T-helper 9 cell (primary cell): ENCODE data around the gene PRKG1.
"Not testable (repeated sequence)": the region's sequence is repeated elsewhere in the genome, so short reads cannot be mapped to it uniquely, and the experiment has no call there.

Experiments
- DNase-seq: peaks from one replicate; pipeline ENCODE4 v3.0.0-alpha.2; 2020

Gene PRKG1

DNA sequence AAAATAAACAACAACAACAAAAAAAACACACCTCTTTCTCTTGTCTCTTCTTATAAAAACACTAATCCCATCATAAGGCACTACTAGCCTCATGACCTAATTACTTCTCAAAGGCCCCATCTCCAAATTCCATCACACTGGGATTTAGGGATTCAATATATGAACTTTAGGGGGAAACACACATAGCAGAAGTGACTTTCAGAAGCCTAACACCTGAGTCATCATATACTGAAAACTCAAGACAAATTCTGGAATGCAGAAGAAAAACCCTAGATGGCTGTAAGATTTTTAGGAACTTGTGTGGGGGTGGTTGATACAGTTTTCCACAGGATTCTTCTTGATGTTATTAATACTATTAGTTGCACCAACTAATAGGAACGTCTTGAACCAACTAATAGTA is 658.8 kb downstream of the PRKG1 start:
- no peak for DNase-seq

DNA sequence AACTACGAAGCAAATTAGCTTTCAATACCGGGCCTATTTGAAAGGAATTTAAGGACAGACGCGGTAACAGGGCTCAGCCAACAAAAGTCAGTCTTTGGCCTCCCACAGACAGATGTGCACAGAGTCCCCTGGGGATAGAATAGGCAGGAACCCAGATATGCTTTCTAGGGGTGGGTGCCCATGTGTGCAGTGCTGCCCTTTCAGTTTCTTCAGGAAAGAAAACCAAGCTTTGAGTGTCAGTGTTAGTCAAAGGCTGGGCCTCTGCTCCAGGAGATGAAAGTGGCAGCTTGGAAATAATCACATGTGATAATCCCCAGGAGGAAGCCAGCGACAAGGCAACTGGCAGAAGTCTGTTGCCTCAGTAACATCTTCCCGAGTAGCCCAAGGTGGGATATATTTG is 668.9 kb downstream of the PRKG1 start:
- no peak for DNase-seq

DNA sequence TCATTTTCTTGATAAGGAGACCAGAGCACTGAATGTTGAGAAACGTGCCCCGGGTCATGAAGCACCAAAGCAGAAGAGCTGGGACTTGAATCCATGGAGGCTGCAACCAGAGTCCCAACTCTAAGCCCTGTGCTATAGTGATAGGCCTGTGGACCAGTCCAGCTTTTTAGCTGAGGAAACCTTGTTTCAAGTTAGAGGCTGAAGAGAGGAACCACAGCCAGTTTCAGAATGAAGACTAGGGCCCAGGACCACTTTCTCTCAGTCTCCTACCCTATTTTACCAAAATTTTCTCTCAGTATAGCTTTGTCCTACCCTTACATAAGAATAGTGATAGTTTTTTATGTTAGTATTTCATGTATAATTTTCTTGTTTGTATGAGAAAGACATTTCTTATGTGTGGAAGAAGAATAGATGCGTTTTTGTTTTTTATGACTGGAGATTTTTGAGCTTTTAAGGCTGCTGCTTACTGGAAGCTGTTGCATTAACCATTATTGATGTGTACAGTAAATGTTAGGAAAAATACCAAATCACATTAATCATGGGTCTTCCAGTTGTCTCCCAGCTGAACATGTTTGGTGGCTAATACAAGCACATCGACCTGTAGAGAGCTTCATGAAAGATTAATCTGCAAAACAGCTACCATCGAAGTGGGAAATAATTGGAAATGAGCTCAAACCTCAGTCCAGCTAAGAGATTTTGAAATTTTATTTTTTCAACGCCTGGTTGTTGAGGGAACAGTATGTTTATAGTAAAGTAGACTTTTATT is 670.1 kb downstream of the PRKG1 start:
- no peak for DNase-seq

DNA sequence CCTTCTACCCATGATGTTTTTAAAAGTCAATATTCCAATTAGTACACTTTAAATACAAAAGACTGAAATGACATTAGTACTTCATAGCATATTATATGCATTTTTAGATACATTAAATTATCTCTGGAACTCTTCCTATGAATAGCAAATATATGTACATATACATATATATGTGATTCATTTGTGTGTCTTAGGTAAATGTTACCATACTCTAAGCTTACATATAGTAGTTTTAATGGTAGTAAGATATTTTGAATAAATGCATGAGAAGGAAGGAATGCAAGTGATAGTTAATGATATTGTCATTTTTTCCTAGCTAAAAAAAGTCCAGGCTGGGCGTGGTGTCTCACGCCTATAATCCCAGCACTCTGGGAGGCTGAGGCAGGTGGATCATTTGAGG is 671.1 kb downstream of the PRKG1 start:
- no peak for DNase-seq

DNA sequence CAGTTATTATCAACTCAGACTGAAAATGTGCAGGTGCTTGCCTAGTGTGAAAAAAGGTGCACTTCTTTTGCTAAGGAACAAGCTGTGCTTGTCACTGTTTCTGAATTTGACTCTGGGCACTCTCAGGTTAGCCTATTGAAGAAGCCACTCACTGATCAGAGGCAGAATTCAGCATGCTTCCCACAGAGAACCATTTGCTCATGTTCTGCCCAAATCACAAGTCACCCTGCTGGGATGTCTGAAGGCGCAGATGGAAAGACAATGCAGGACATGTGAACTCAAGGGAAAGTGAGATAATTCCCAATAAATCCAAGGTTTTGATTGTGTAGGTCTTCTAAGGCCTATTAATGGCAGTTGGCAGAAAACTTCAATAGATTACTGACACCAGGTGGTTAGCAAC is 672.9 kb downstream of the PRKG1 start:
- DNase-seq: no peak

GRCh38 chr10:51748959-51749358 is 674.7 kb downstream of the PRKG1 start:
- DNase-seq: no peak

DNA sequence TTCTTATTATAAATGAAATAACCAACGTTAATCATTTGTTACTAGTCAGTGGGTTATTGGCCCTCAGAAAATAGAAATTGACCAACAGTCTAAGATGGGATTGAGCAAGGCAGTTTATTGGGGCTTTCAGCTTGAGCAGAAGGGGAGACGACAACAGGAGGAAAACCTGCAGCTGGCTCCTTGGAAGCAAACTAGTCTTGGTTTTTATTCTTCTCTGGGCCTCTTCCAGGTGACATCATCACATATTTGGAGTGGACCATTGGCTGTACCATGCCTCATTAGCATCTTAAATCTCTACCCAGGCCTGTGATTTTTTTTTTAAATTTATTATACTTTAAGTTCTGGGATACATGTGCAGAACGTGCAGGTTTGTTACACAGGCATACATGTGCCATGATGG is 684.1 kb downstream of the PRKG1 start:
- DNase-seq: no peak

DNA sequence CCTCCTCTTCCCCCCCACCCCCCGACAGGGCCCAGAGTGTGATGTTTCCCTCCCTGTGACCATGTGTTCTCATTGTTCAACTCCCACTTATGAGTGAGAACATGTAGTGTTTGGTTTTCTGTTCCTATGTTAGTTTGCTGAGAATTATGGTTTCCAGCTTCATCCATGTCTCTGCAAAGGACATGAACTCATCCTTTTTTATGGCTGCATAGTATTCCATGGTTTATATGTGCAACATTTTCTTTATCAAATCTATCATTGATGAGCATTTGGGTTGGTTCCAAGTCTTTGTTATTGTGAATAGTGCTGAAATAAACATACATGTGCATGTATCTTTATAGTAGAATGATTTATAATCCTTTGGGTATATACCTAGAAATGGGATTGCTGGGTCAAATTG is 684.6 kb downstream of the PRKG1 start:
- DNase-seq: not testable (repeated sequence)

DNA sequence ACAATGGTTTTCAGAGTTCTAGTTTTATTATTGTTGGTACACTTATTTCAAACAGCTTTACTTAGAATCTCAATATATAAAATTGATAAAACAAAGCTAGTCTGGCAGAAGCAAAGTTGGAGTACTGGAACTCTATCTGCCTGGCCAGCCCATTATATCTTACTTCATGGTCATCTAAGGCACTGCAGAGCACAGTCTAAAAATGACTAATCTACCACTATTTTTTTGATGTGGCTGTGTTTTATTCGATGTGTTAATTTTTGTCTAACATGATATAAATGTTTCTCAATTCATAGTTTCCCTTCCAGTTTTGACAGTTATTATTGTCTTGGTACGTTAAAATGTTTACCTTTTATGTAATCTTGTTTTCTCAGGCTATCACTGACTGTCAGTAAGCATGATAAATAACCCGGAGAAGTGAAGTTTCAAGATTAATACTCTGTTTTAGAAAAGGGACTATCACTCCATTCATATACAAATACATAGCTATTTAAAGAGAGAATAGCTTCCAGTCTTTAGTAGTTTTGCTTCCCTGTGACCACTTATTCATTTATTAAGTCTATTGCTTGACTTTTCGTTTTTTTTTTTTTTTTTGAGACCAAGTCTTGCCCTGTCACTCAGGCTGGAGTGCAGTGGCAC is 685.7 kb downstream of the PRKG1 start:
- no peak for DNase-seq

DNA sequence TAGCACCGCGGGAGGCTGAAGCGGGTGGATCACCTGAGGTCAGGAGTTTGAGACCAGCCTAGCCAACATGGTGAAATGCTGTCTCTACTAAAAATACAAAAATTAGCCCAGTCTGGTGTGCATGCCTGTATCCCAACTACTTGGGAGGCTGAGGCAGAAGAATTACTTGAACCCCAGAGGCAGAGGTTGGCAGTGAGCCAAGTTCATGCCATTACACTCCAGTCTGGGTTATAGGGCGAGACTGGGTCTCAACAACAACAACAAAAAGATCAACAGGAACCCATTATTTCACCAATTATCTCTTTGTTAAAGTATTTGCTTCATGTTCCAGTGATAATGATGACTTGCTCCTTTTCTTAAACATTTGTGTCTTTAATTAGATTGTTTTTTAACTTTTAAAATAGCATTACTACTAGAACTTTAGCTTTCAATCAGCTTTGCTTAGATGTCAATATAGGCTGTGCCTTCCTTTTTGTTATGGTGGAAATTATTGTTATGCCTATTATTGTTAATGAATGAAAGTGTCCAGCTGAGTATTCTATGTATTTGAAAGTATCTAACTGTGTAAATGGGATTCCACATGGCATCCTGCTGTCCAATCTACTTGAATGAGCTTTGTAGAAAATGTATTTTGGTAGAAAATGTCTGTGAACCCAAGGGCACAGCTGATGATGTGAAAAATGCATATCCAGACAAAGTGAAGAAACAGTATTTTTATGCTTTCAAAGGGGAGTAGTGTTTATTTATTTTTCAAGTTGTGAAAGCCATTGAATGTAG is 686.8 kb downstream of the PRKG1 start:
- no peak for DNase-seq

- DNase-seq: no peak
Observed at GRCh38 chr10:51763746-51764145, 689.5 kb downstream of the PRKG1 start.

GRCh38 chr10:51765284-51765971 is 691.1 kb downstream of the PRKG1 start:
- no peak for DNase-seq

DNA sequence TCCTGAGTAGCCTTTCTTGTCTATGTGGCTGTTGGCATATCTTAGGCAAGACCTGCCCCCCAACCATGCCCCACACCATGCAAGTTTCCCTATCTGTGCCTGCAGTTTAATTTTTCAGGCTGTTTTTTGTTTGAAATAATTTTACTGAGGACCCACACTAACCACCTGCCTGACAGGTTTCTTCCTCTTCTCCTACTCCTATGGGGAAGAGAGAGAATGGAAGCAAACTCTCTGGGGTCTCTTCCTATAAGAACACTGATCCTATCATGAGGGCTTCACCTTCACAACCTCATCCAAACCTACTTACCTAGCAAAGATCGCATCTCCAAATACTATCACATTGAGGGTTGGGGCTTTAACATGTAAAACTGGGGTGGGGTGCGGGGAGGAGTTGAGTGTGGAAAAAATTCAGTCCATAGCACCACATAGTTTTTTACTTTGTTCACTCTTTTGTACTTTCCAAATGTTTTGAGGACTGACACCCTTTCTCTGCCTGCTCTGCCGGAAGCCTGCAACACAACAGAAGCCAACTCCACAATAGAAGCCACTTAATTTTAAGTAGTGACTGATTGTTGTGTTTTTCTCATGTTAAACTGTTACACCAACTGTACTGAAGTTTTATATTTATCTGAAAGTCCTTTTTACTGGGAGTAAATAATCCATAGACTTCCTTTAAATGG is 692.3 kb downstream of the PRKG1 start:
- no peak for DNase-seq

GRCh38 chr10:51767103-51767763 is 692.9 kb downstream of the PRKG1 start:
- no peak for DNase-seq

- no peak for DNase-seq
Observed at GRCh38 chr10:51768886-51769465, 694.7 kb downstream of the PRKG1 start.

GRCh38 chr10:51770709-51771108 is 696.4 kb downstream of the PRKG1 start:
- DNase-seq: no peak

GRCh38 chr10:51772387-51772786 is 698.1 kb downstream of the PRKG1 start:
- no peak for DNase-seq

- no peak for DNase-seq
Observed at GRCh38 chr10:51773681-51774080, 699.4 kb downstream of the PRKG1 start.

DNA sequence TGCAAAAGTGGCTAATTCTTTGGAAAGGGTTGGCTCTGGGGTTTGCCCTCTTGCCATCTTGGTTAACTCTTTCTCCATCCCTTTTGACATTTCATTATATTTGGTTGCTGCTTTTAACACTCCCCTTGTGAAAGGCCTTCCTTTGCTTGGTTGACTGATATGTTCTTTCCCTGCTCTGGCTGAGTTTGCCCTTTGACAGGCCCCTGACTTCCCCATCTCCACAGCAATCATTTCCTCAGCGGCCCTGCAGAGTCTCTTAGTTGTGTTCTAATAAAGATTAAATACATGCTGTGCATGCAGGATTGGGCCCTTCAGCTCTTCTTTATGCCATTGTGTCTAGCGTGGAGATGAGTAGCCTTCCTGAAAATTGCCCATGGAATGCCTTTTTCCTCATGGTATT is 709.7 kb downstream of the PRKG1 start:
- DNase-seq: no peak

DNA sequence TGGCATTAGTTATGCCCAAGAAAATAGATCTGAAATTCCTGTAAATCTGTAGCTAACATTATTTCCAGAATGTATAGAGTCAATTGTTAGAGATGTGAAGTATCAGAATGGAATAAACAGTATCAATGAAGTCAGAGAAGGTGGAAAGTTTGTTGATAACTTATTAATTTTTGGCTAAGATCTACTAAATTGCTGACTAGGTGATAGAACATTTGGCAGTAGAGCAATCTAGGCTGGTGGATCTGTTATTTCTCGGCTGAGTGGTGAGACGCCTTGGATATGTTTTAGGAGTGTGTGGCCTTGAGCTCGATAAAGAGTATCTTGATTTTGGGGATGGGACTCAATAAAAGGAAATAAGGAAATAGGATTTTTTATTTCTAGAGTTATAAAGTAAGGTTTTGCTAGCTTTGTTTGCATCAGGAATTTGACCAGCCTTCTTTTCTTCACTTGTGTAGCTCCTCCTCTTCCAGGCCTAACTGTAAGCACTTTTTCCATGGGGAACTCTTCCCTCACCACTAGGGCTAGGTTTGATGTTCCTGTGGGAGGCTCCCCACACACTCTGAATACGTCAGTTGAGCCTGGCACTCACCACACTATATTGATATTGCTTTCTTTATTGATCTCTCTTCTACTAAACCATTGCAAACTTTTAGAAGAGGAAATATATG is 711.9 kb downstream of the PRKG1 start:
- DNase-seq: no peak

DNA sequence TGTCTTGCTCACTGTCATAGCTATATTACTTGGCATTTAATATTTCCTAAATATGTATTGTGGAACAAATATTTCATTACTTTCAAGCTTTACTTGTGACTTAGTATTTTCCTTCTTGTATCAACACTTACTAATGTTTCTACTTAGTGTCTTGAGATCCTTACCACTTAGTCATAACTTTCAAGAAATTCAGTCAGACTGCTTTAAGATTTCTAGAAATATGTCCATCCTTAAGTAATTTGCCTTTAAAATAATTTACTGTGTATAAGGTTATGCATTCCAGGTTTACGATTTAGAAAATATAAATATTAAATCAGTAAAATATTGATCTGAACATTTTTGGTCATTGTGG is 712.4 kb downstream of the PRKG1 start:
- no peak for DNase-seq
